NCI-H2081 treated with DMSO at 0.1 percent for 48 hours (cell line): Measurements from ENCODE around the gene GNB1L.

ENCODE experiments used
- DNase-seq: peaks from one replicate; lab custom pipeline; 2025; lab: John Stamatoyannopoulos, UW

GNB1L gene

GRCh38 chr22:19823191-19823901 lies 31.3 kb downstream of the GNB1L start:
- DNase-seq, result no peak

DNA sequence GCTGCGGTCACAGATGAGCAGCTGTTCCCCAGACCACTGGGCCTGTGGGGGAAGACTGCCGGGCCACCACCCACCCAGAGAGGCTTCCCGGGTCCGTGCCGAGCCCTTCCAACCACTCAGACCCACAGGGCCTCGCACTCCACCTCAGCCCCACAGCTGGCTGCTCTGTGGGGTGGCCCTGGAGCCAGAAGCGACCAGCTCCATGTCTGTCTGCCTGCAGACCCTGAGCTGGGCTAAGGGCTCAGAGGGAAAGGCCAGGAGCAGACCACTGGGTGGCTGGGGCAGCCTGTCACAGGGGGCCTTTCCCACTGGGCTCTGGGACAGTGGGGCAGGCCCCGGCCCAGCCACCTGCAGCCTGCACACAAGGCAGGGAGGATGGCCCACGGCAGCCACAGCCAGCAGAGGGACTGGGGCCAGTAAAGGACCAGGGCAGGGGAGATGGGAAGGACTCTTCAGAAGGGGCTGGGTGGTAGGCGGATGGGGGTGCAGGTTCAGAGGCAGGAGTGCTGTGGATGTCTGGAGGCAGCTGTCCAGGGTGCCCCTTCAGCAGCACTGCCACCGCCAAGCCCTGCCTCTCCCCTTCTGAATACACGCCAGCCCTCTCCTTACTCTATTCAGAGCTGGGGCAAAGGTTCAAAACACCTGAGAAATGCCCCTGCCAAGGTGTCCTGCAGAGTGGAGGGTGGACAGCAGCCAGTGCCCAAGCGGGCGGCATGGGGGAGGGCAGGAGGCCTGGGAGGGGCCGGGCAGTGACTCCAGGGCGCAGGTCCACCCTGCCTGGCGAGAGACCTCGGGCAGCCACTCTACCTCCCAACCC lies 32.2 kb downstream of the GNB1L start:
- no peak for DNase-seq

DNA sequence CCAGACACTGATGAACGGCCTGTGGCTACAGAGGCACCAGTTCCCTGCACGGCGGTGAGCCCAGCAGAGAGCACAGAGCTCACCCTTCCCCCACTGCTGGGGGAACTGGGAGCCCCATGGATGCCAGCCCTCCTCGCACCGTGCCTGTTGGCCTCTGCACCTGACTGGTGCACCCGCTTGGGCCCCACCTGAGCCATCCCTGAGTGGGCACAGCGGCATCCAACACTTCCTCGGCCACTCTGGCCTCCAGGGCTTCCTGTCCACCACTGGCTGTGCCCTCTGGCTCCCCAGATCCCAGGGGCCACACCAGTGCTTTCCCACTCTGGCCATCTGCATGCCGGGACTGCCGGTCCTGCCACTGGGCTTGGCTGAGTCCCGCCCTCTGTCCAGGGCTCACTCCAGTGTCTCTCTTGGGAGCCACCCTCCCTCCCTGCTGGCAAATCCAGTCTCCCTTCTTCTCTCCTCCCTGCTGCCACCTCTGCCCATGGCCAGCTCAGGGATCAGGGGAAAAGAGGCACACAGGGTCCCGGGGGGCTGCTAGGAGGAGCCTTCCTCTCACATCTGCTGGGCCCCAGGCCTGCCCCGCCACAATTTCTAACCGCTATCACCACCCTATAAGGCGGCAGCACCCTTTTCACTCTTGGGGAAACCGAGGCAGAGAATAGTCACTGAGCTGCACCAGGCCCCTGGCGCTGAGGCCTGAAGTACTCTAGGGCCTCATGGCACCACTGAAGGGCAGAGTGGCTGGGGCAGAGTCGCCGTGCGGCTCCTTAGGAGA lies 33.0 kb downstream of the GNB1L start:
- no peak for DNase-seq

DNA sequence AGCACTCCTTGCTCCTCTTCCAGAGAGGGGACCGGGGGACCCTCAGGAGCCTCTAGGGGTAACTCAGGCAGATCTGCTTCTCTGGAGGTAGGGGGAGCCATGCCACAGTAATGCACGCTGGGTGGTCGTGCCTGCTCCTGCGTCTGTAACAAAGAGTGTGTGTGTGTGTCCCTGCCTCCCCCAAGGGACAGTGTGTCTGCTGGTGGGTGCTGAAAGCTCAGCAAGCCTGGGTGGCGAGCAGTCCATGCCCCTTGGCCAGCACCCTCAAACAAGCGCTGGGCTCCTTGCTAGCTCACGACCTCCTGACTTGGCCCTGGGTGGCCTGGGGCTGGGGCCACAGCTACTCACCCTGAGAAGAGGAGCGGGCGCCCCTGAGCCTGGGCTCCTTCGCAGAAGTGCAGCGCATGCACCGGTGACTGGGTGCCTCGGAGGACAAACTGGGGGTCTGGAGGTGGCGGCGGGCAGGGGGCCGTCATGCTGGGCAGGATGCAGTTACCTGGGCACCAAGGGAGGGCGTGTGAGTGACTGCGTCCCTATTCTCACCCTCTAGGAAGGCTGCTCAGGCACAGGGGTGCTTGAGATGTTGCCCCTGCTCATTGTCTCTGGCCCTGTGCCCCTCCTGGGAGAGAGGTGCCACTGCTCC lies 33.7 kb downstream of the GNB1L start:
- no peak for DNase-seq

- no peak for DNase-seq
Measured at GRCh38 chr22:19819911-19820879, 34.5 kb downstream of the GNB1L start.

DNA sequence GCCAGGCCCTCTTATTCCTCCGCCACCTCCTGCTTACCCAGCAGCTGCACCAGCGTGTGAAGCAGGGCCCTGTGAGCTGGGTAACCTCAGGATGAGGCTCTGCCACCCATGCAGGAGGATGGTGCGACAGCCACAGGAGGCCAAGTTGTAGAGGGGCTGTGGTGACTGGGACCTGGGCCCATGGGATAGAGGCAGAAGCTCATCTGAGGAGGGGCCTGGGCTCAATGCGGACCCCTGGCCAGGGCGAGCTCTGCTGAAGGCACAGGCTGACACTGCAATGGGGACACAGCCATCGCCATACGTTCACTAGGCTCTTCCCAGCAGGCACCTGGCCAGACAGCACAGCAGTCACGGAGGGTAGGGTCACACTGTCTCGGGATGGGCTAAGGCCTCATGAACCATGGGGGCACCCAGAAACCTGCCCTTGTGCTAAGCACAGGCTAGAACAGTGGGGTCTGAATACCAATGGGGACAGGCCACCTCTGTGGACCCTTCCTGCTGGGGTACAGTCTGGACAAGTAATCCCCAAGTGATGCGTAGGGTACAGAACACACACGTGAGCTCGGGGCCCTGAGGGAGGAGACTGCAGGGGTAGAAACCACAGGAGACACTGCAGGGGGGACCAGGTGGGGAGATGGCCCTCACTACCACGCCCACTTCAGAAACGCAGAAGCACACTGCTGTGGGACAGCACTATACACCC lies 35.3 kb downstream of the GNB1L start:
- DNase-seq, result no peak

DNA sequence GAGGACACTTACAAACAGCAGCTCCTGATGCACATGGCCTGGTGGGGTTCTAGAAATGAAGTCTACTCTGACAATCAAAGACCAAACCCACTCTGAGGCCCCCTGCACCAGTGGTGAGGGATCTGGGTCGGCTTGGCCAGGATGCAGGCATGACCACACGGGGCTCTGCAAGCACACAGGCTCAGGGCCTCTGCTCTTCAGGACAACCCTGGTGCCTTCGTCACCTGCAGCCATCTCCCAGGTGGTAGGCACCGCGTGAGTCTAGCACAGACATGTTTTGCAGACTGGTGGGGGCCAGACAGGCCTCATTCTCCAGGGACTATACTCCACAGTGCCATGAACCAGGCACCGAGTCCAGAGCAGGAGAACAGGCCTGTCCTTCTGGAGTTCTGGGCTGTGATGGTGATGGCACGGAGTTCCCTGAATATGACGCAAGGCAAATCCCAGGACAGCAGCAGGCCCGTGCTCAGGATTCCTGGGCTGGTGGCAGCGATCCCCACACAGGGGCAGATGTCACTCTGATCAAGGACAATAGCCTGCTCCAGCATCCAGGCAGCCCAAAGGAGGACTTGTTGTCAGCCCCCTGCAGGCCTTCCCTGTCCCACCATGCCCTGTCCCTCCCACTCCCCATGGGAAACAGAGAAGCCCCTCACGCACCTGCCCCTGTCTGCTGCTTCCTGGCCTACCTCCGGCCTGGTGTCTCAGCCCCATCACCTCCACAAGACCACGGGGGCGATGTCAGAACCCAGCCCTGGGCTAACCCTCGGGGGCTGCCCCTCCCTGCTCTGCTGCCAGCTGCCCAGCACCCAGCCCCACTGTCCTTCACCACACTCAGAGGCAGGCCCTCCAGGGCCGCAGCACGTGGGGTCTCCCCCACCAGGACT lies 36.1 kb downstream of the GNB1L start:
- no peak for DNase-seq

DNA sequence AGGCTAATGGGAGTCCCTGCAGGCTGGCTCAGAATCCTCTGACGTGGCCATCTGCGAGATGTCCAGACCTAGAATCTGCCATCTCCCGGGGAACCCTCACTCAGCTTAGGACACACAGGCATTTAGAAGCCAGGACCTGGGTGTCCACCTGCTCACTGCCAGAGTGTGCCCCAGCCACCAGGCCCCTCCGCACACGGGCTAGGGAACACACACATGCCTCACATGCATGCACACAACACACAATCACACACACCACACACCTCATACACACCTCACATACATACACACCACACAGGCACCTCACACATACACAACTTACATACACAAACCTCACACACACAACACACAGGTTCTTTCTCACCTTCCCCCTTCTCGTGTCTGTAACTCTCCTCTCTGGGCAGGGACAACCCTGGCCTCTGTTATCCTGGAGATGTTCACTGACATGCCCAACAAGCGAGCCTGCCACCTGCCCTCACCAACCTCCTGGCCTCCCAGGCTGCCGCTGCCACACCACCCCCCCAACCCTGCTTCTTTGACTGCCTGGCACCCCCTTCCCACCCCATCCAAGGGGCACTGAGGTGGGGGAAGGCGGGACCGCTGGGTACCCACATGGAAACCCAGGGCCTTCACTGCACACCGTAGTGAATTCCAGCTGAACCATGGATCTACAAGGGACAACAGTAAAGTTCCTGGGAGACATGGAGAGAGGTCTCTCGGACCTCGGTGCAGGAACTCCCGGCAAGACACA lies 38.1 kb downstream of the GNB1L start:
- DNase-seq, result no peak

DNA sequence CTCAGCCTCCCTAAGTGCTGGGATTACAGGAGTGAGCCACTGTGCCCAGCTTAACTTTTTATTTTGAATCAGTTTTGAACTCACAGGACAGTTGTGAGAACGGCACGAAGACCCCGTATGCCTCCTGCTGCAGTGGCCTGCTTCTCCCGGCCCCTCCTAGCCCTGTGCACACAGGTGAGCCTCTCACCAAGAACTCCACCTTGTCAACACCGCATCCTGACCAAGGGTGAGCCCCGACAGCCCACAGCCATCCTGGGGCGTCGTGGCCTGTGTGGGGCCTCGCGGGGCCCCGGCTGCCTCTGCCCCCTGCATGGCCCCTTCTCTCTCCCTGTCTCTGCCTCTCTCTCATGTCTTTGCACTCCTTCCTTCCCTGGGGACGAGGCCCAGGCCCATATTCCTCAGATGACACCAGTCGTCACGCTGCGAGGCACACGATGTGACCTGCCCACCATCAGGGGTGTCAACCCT lies 38.8 kb downstream of the GNB1L start:
- no peak for DNase-seq

GRCh38 chr22:19815093-19815822 lies 39.4 kb downstream of the GNB1L start:
- no peak for DNase-seq

DNA sequence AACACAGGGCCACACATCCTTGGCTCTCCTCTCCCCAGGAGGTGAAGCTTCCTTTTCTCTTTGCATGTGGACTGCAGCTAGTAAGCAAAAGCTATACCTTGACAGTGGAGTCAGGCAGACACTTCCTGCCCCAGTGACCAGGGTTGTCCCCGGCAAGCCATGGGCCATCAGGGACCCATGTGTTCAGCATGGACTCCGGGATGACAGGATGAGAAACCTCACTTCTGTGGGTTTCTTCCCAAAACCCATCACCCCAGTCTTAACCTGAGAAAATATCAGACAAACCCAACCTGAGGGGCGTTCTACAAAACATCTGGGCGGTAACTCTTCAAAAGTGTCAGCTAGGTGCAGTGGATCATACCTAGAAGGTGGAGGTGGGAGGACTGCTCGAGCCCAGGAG lies 40.2 kb downstream of the GNB1L start:
- no peak for DNase-seq

DNA sequence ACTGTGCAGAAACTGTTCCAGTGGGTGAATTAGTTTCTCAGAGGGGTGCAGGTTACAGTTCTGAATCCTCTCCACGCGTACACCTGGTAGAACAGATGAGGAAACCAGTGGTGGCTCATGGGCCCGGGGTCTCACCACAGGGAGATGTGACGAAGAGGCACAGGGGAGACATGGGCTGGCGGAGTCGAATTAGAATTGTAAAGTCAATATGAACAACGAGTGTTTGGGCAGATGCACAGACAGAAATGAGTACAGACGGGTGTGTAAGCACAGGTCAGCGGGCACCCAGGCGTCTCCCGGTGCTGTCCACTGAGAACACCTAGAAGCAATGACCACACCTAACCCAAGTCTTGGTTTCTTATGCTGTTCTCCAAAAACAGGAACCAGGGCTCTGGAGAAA lies 41.8 kb downstream of the GNB1L start:
- no peak for DNase-seq

GRCh38 chr22:19811811-19812771 lies 42.6 kb downstream of the GNB1L start:
- DNase-seq, result no peak

GRCh38 chr22:19811211-19811621 lies 43.5 kb downstream of the GNB1L start:
- no peak for DNase-seq

- no peak for DNase-seq
Measured at GRCh38 chr22:19810381-19811201, 44.1 kb downstream of the GNB1L start.

- DNase-seq, result no peak
Measured at GRCh38 chr22:19809741-19810140, 44.9 kb downstream of the GNB1L start.
